ENCODE data around the gene RNF114.

DNA sequence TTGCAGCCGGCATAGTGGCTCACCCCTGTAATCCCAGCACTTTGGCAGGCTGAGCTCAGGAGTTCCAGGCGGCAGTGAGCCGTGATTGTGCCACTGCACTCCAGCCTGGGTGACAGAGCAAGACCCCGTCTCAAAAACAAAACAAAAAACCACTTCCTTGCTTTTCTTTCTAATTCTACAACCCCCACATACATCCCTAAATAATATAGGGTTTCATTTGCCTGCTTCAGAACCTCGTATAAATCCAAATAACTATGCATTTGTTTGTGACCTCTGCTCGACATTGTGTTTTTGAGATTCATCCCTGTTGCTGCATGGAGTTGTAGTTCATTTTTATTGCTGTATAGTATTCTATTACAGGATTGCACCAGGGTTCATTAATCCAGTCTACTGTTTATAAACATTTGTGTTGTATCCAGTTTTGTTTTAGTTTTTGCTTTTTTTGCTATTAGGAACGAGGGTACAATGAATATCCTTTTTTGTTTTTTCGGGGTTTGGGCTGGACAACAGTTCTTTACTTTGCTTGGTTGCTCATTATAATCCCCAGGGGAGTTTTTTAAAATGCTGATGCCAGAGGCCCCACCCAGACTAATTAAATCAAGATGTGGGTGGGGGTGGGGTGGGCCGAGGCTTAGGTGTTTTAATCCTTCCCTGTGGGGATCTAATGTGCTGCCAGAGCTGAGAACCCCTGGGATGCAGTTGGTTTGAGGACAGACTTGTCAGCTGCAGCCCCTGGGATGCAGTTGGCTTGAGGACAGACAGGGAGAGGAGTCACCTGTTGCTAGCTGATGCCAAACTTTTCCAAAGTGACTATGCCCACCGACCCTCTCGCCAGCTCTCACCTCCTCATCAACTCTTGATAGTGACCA lies 44.2 kb downstream of the RNF114 start:
- TF ChIP-seq, protein P1, sequence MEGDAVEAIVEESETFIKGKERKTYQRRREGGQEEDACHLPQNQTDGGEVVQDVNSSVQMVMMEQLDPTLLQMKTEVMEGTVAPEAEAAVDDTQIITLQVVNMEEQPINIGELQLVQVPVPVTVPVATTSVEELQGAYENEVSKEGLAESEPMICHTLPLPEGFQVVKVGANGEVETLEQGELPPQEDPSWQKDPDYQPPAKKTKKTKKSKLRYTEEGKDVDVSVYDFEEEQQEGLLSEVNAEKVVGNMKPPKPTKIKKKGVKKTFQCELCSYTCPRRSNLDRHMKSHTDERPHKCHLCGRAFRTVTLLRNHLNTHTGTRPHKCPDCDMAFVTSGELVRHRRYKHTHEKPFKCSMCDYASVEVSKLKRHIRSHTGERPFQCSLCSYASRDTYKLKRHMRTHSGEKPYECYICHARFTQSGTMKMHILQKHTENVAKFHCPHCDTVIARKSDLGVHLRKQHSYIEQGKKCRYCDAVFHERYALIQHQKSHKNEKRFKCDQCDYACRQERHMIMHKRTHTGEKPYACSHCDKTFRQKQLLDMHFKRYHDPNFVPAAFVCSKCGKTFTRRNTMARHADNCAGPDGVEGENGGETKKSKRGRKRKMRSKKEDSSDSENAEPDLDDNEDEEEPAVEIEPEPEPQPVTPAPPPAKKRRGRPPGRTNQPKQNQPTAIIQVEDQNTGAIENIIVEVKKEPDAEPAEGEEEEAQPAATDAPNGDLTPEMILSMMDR (IDR thresholded peaks at IDR 0.05): no peak
- TF ChIP-seq POLR2A (IDR thresholded peaks at IDR 0.05): no peak
